H1 (cell line): ENCODE results near the gene BNC1. TPM values are rescaled to one million over a fixed set of nuclear protein-coding genes. Genes with fewer than 3 reads are reported as not detected.

Experiments used
- BRCA1 ChIP-seq: IDR thresholded peaks from 2 replicates; pipeline ENCODE4 v1.6.1; 2012; ENCODE audit warnings: low read depth, low read length, improper control_type of control experiment
- CBX5 ChIP-seq: fragments of 300-800, 300-1000 bp; sonication (generic); IDR thresholded peaks from 2 replicates; pipeline ENCODE4 v1.7.1; 2016; ENCODE audit warnings: antibody characterized with exemption, low read length, low read depth
- CHD1 ChIP-seq: IDR thresholded peaks from 2 replicates; pipeline ENCODE4 v1.6.1; 2012; ENCODE audit warnings: low read depth, low read length, improper control_type of control experiment
- CREB1 ChIP-seq: IDR thresholded peaks from 2 replicates; pipeline ENCODE4 v1.6.1; 2012; ENCODE audit warnings: inconsistent platforms
- GABPA ChIP-seq: IDR thresholded peaks from 2 replicates; pipeline ENCODE4 v1.6.1; 2011; ENCODE audit warnings: mild to moderate bottlenecking, low read length, moderate library complexity, borderline replicate concordance; ENCODE audit not compliant: insufficient read depth
- KDM5A ChIP-seq: fragments of 200-600 bp; IDR thresholded peaks from 2 replicates; pipeline ENCODE4 v1.7.1; 2012; ENCODE audit warnings: mild to moderate bottlenecking, low read length, inconsistent platforms, mixed read lengths
- PHF8 ChIP-seq: fragments of 200-600 bp; sonication (generic); conservative IDR thresholded peaks from 2 replicates; pipeline ENCODE4 v1.7.1; 2012; ENCODE audit warnings: low read depth, mild to moderate bottlenecking, inconsistent platforms, low read length, moderate library complexity
- RAD21 ChIP-seq, 2 experiments: IDR thresholded peaks in 1 of 2; conservative IDR thresholded peaks in 1 of 2; 2 replicates each; pipeline ENCODE4 v1.6.1; 2011; ENCODE audit warnings: low read depth in 2 of 2, low read length in 2 of 2, improper control_type of control experiment in 1 of 2, inconsistent platforms in 1 of 2, mild to moderate bottlenecking in 1 of 2, moderate library complexity in 1 of 2
- SAP30 ChIP-seq: fragments of 300-600 bp; sonication (generic); IDR thresholded peaks from 2 replicates; pipeline ENCODE4 v1.7.1; 2012; ENCODE audit warnings: low read length, moderate library complexity, mild to moderate bottlenecking, inconsistent platforms; ENCODE audit not compliant: insufficient read depth, insufficient replicate concordance
- polyA plus RNA-seq, 7 experiments: library from polyadenylated mRNA; depleted of rRNA in 3 of 7; stranded (reverse) in 5 of 7; unstranded in 2 of 7; fragments of >200 nt in 5 of 7; fragments of 200-250 nt in 2 of 7; gene quantifications; 1 replicate in 5 of 7; 2 replicates in 1 of 7; 4 replicates in 1 of 7; pipeline versions ENCODE4 v1.2.1 to v1.2.3, GENCODE V29; 2011 to 2013; ENCODE audit warnings: missing spikeins in 2 of 7, mixed read lengths in 2 of 7
- total RNA-seq: library from RNA; stranded (reverse); fragmentation: NEBNext Ultra II Directional; extraction: Animal tissue kit (Norgen Biotek cat#: 25700); gene quantifications from 2 replicates; pipeline ENCODE4 v1.2.1, GENCODE V29; 2021
- TF ChIP-seq, protein P1 (sequence below): fragments of 300-600 bp; sonication (generic); IDR thresholded peaks from 2 replicates; pipeline ENCODE4 v1.7.1; 2012; ENCODE audit warnings: low read length, moderate library complexity, mild to moderate bottlenecking, inconsistent platforms; ENCODE audit not compliant: insufficient replicate concordance
- TF ChIP-seq, protein P2 (sequence below): IDR thresholded peaks from 2 replicates; pipeline ENCODE4 v1.6.1; 2012; ENCODE audit warnings: inconsistent platforms

BNC1 gene
- total and polyA plus RNA-seq, 2 of the 8 experiments (the other 6 are each of a cell fraction or from before 2014, with no cell fraction given): 0.99 to 2.1 TPM

DNA sequence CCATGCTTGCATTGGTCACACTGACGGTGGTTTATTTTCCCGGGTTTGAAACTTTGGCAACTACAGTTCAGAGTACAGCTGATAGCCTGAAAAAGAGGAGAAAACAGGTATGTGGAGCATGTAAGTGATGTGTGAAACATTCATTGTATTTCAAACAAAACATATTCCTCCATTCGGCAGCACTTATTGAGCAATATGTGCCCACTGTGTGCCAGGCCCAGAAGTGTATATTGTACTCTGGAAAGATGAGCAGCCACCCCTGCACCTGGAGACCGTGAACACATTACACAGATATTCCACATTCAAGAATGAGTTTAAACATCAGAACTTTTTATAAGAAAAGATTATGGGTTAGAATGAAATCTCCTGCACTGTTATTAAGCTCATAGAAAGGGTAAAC, 16.3 kb downstream of the BNC1 start (continued):
- TF ChIP-seq, protein P1, sequence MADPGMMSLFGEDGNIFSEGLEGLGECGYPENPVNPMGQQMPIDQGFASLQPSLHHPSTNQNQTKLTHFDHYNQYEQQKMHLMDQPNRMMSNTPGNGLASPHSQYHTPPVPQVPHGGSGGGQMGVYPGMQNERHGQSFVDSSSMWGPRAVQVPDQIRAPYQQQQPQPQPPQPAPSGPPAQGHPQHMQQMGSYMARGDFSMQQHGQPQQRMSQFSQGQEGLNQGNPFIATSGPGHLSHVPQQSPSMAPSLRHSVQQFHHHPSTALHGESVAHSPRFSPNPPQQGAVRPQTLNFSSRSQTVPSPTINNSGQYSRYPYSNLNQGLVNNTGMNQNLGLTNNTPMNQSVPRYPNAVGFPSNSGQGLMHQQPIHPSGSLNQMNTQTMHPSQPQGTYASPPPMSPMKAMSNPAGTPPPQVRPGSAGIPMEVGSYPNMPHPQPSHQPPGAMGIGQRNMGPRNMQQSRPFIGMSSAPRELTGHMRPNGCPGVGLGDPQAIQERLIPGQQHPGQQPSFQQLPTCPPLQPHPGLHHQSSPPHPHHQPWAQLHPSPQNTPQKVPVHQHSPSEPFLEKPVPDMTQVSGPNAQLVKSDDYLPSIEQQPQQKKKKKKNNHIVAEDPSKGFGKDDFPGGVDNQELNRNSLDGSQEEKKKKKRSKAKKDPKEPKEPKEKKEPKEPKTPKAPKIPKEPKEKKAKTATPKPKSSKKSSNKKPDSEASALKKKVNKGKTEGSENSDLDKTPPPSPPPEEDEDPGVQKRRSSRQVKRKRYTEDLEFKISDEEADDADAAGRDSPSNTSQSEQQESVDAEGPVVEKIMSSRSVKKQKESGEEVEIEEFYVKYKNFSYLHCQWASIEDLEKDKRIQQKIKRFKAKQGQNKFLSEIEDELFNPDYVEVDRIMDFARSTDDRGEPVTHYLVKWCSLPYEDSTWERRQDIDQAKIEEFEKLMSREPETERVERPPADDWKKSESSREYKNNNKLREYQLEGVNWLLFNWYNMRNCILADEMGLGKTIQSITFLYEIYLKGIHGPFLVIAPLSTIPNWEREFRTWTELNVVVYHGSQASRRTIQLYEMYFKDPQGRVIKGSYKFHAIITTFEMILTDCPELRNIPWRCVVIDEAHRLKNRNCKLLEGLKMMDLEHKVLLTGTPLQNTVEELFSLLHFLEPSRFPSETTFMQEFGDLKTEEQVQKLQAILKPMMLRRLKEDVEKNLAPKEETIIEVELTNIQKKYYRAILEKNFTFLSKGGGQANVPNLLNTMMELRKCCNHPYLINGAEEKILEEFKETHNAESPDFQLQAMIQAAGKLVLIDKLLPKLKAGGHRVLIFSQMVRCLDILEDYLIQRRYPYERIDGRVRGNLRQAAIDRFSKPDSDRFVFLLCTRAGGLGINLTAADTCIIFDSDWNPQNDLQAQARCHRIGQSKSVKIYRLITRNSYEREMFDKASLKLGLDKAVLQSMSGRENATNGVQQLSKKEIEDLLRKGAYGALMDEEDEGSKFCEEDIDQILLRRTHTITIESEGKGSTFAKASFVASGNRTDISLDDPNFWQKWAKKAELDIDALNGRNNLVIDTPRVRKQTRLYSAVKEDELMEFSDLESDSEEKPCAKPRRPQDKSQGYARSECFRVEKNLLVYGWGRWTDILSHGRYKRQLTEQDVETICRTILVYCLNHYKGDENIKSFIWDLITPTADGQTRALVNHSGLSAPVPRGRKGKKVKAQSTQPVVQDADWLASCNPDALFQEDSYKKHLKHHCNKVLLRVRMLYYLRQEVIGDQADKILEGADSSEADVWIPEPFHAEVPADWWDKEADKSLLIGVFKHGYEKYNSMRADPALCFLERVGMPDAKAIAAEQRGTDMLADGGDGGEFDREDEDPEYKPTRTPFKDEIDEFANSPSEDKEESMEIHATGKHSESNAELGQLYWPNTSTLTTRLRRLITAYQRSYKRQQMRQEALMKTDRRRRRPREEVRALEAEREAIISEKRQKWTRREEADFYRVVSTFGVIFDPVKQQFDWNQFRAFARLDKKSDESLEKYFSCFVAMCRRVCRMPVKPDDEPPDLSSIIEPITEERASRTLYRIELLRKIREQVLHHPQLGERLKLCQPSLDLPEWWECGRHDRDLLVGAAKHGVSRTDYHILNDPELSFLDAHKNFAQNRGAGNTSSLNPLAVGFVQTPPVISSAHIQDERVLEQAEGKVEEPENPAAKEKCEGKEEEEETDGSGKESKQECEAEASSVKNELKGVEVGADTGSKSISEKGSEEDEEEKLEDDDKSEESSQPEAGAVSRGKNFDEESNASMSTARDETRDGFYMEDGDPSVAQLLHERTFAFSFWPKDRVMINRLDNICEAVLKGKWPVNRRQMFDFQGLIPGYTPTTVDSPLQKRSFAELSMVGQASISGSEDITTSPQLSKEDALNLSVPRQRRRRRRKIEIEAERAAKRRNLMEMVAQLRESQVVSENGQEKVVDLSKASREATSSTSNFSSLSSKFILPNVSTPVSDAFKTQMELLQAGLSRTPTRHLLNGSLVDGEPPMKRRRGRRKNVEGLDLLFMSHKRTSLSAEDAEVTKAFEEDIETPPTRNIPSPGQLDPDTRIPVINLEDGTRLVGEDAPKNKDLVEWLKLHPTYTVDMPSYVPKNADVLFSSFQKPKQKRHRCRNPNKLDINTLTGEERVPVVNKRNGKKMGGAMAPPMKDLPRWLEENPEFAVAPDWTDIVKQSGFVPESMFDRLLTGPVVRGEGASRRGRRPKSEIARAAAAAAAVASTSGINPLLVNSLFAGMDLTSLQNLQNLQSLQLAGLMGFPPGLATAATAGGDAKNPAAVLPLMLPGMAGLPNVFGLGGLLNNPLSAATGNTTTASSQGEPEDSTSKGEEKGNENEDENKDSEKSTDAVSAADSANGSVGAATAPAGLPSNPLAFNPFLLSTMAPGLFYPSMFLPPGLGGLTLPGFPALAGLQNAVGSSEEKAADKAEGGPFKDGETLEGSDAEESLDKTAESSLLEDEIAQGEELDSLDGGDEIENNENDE: no peak
- TF ChIP-seq, protein P2, sequence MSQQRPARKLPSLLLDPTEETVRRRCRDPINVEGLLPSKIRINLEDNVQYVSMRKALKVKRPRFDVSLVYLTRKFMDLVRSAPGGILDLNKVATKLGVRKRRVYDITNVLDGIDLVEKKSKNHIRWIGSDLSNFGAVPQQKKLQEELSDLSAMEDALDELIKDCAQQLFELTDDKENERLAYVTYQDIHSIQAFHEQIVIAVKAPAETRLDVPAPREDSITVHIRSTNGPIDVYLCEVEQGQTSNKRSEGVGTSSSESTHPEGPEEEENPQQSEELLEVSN: no peak
- no peak for TF ChIP-seq KDM5A
- no peak for TF ChIP-seq SAP30
- no peak for TF ChIP-seq GABPA
- no peak for TF ChIP-seq BRCA1
- TF ChIP-seq CHD1: no peak
- TF ChIP-seq CREB1: no peak
- TF ChIP-seq RAD21 (IDR thresholded peaks at IDR 0.05 in 1 of 2, conservative IDR thresholded peaks at IDR 0.05 in 1 of 2; ENCODE audit: low read depth in 2 of 2, low read length in 2 of 2): no peak
- TF ChIP-seq PHF8: no peak
- no peak for TF ChIP-seq CBX5
